Lower leg skin (tissue), 3 donors: ENCODE results near the gene RAD51B.

Experiments used
- POLR2A ChIP-seq, 2 donors: fragments of 450-650 bp; IDR thresholded peaks; one replicate each; pipeline ENCODE4 v1.6.1; 2016 to 2017; ENCODE audit warnings: antibody characterized with exemption in 2 of 2, mild to moderate bottlenecking in 1 of 2, moderate library complexity in 1 of 2
- TF ChIP-seq, protein P1 (sequence below), 3 donors: fragments of 450-650 bp; IDR thresholded peaks; one replicate each; pipeline ENCODE4 v1.5.1; 2016; ENCODE audit warnings: antibody characterized with exemption in 3 of 3, mild to moderate bottlenecking in 3 of 3, moderate library complexity in 2 of 3

DNA sequence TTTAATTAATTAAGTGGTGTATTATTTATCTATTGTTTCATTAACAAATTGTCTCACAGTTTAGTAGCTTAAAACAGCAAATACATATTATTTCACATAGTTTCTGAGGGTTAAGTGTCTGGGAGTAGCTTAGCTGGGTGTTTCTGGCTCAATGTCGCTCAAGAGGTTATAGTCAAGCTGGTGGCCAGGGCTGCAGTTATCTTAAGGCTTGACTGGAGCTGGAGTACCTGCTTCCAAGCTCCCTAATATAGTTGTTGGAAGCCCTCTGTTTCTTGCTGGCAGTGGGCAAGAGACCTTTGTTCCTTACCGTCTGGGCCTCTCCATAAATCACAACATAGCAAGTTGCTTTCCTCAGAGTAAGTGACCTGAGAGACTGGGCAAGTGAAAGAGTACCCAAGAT lies 66.6 kb downstream of the RAD51B start:
- TF ChIP-seq, protein P1, sequence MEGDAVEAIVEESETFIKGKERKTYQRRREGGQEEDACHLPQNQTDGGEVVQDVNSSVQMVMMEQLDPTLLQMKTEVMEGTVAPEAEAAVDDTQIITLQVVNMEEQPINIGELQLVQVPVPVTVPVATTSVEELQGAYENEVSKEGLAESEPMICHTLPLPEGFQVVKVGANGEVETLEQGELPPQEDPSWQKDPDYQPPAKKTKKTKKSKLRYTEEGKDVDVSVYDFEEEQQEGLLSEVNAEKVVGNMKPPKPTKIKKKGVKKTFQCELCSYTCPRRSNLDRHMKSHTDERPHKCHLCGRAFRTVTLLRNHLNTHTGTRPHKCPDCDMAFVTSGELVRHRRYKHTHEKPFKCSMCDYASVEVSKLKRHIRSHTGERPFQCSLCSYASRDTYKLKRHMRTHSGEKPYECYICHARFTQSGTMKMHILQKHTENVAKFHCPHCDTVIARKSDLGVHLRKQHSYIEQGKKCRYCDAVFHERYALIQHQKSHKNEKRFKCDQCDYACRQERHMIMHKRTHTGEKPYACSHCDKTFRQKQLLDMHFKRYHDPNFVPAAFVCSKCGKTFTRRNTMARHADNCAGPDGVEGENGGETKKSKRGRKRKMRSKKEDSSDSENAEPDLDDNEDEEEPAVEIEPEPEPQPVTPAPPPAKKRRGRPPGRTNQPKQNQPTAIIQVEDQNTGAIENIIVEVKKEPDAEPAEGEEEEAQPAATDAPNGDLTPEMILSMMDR (IDR thresholded peaks at IDR 0.05): no peak
- no peak for TF ChIP-seq POLR2A (IDR thresholded peaks at IDR 0.05)
